SK-N-MC (cell line): ENCODE data around the gene RTL5.

ENCODE experiments used
- EZH2 ChIP-seq: fragments of 200-600 bp; sonication (generic); IDR thresholded peaks from one replicate; pipeline ENCODE4 v1.6.1; 2017; ENCODE audit warnings: antibody characterized with exemption
- POLR2AphosphoS5 ChIP-seq: IDR thresholded peaks from 2 replicates; pipeline ENCODE4 v1.6.1; 2012; ENCODE audit warnings: mild to moderate bottlenecking, low read depth, low read length, borderline replicate concordance

GRCh38 chrX:72121383-72121782 lies 10.3 kb downstream of the RTL5 start:
- TF ChIP-seq EZH2 (no peak), POLR2AphosphoS5 (no peak)
